MM.1S (cell line): ENCODE measurements around the gene SHISA6.

Experiments
- DNase-seq: peaks from one replicate; pipeline ENCODE4 v3.0.0-alpha.2; 2015
- H2AFZ ChIP-seq: fragments of 300-600 bp; sonication (generic); 2 replicates; pipeline ENCODE4 v1.6.0; 2016; ENCODE audit warnings: antibody characterized with exemption, low read length
- H3F3A ChIP-seq: fragments of 300-600 bp; sonication (generic); 2 replicates; pipeline ENCODE4 v1.6.1; 2016; ENCODE audit warnings: mild to moderate bottlenecking, antibody characterized with exemption, low read length, moderate library complexity, mixed read lengths; ENCODE audit not compliant: insufficient read depth
- H3K27ac ChIP-seq: fragments of 300-600 bp; sonication (generic); 2 replicates; pipeline ENCODE4 v1.5.1; 2016; ENCODE audit warnings: mild to moderate bottlenecking, low read length
- H3K27me3 ChIP-seq: fragments of 300-600 bp; sonication (generic); replicated peaks from 2 replicates; pipeline ENCODE4 v1.6.0; 2016; ENCODE audit warnings: low read length; ENCODE audit not compliant: insufficient read depth
- H3K36me3 ChIP-seq: fragments of 300-600 bp; sonication (generic); replicated peaks from 2 replicates; pipeline ENCODE4 v1.6.1; 2016; ENCODE audit warnings: mild to moderate bottlenecking, low read length, mixed read lengths; ENCODE audit not compliant: insufficient read depth
- H3K4me1 ChIP-seq: fragments of 300-600 bp; sonication (generic); 2 replicates; pipeline ENCODE4 v1.6.1; 2016; ENCODE audit warnings: low read length, mixed read lengths
- H3K4me2 ChIP-seq: fragments of 300-600 bp; sonication (generic); 2 replicates; pipeline ENCODE4 v1.6.0; 2016; ENCODE audit warnings: low read depth, low read length
- H3K4me3 ChIP-seq: fragments of 300-600 bp; sonication (generic); 2 replicates; pipeline ENCODE4 v1.5.1; 2016; ENCODE audit warnings: low read length, mixed read lengths
- H3K79me2 ChIP-seq: fragments of 300-600 bp; sonication (generic); 2 replicates; pipeline ENCODE4 v1.6.1; 2016; ENCODE audit warnings: mixed run types, low read length, mixed read lengths
- H3K9ac ChIP-seq: fragments of 300-600 bp; sonication (generic); 2 replicates; pipeline ENCODE4 v1.6.1; 2016; ENCODE audit warnings: low read length, mixed read lengths
- H3K9me2 ChIP-seq: fragments of 300-600 bp; sonication (generic); replicated peaks from 2 replicates; pipeline ENCODE4 v1.6.1; 2016; ENCODE audit warnings: mild to moderate bottlenecking, low read length, mixed read lengths; ENCODE audit not compliant: insufficient read depth
- H3K9me3 ChIP-seq: fragments of 300-600 bp; sonication (generic); replicated peaks from 2 replicates; pipeline ENCODE4 v1.6.1; 2016; ENCODE audit warnings: mild to moderate bottlenecking, low read length, mixed read lengths; ENCODE audit not compliant: insufficient read depth
- H4K20me1 ChIP-seq: fragments of 300-600 bp; sonication (generic); 2 replicates; pipeline ENCODE4 v1.6.1; 2016; ENCODE audit warnings: mild to moderate bottlenecking, low read length, moderate library complexity, mixed read lengths; ENCODE audit not compliant: insufficient read depth
- EZH2 ChIP-seq: fragments of 300-600 bp; sonication (generic); optimal IDR thresholded peaks from 2 replicates; pipeline ENCODE3; 2017; ENCODE audit warnings: low read depth, mild to moderate bottlenecking, antibody characterized with exemption, low read length, mixed read lengths
- EZH2phosphoT487 ChIP-seq: fragments of 300-600 bp; sonication (generic); IDR thresholded peaks from 2 replicates; pipeline ENCODE4 v1.6.1; 2018; ENCODE audit warnings: antibody characterized with exemption, low read length
- TF ChIP-seq, protein P1 (sequence below): fragments of 300-600 bp; sonication (generic); IDR thresholded peaks from 2 replicates; pipeline ENCODE4 v1.5.1; 2016; ENCODE audit warnings: antibody characterized with exemption, low read length, mixed read lengths

Gene SHISA6

DNA sequence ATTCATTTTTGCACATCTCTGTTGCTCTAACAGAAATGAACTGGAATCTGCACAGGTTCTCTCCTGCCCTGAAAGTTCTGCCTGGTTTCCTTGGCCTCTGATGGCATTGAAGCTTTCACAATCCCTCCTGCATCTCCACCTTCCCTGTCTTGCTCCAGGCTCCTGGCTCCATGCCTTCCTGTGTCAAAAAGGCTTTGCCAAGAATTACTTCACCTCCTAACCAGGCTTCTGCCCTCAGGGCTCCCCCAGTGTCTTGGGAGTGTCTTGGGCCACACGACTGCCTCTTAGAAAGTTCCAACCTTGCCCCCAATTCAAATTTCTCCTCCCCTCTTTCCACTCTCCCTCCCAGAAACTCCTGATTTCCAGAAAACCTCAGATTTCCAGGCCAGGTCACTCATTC lies 320.3 kb downstream of the SHISA6 start:
- TF ChIP-seq, protein P1, sequence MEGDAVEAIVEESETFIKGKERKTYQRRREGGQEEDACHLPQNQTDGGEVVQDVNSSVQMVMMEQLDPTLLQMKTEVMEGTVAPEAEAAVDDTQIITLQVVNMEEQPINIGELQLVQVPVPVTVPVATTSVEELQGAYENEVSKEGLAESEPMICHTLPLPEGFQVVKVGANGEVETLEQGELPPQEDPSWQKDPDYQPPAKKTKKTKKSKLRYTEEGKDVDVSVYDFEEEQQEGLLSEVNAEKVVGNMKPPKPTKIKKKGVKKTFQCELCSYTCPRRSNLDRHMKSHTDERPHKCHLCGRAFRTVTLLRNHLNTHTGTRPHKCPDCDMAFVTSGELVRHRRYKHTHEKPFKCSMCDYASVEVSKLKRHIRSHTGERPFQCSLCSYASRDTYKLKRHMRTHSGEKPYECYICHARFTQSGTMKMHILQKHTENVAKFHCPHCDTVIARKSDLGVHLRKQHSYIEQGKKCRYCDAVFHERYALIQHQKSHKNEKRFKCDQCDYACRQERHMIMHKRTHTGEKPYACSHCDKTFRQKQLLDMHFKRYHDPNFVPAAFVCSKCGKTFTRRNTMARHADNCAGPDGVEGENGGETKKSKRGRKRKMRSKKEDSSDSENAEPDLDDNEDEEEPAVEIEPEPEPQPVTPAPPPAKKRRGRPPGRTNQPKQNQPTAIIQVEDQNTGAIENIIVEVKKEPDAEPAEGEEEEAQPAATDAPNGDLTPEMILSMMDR = no peak
- TF ChIP-seq EZH2 (no peak), EZH2phosphoT487 (no peak)
- Histone ChIP-seq H3K79me2 (no peaks in the 10 kb centered on the region), H3K4me1 (no peaks in the 10 kb centered on the region), H3F3A (no peaks in the 10 kb centered on the region), H3K27me3 (no peaks in the 10 kb centered on the region), H2AFZ (no peak overlapping the region), H3K9ac (no peak overlapping the region), H3K36me3 (no peaks in the 10 kb centered on the region), H3K4me2 (no peak overlapping the region), H4K20me1 (no peaks in the 10 kb centered on the region), H3K4me3 (no peak overlapping the region), H3K9me3 (no peaks in the 10 kb centered on the region), H3K9me2 (no peaks in the 10 kb centered on the region), H3K27ac (no peak overlapping the region)
- DNase-seq = no peak

DNA sequence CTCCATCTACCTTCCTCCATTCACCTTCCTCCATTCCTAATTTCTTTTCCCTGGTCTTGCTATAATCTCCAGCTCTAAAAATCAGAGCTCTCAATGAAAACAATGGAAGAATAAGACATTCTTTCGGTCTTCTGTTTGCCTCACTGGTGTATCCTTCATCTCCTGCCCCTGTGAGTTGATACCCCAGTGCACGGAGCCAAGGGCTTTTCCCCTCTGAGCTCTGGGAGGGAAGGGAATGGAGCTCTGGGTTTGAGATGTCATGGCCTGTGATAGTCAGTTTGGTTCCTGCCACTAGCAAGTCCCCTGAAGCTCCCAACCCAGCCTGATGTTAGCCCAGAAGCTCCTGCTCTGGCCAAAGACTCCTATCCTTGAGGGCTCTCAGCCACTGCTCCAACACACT lies 320.7 kb downstream of the SHISA6 start:
- no peaks in the 10 kb centered on the region for H4K20me1 ChIP-seq
- H3K36me3 ChIP-seq = no peaks in the 10 kb centered on the region
- no peaks in the 10 kb centered on the region for H3K79me2 ChIP-seq
- no peaks in the 10 kb centered on the region for H3K27me3 ChIP-seq
- H3K9me2 ChIP-seq = no peaks in the 10 kb centered on the region
- TF ChIP-seq, protein P1 = no peak
- TF ChIP-seq EZH2 = no peak
- no peak for TF ChIP-seq EZH2phosphoT487
- DNase-seq = no peak
- no peak overlapping the region for H3K4me2 ChIP-seq
- no peak overlapping the region for H3K27ac ChIP-seq
- H3K9ac ChIP-seq = no peak overlapping the region
- H3K4me1 ChIP-seq = no peaks in the 10 kb centered on the region
- no peak overlapping the region for H3K4me3 ChIP-seq
- no peaks in the 10 kb centered on the region for H3F3A ChIP-seq
- no peaks in the 10 kb centered on the region for H3K9me3 ChIP-seq
- no peak overlapping the region for H2AFZ ChIP-seq

DNA sequence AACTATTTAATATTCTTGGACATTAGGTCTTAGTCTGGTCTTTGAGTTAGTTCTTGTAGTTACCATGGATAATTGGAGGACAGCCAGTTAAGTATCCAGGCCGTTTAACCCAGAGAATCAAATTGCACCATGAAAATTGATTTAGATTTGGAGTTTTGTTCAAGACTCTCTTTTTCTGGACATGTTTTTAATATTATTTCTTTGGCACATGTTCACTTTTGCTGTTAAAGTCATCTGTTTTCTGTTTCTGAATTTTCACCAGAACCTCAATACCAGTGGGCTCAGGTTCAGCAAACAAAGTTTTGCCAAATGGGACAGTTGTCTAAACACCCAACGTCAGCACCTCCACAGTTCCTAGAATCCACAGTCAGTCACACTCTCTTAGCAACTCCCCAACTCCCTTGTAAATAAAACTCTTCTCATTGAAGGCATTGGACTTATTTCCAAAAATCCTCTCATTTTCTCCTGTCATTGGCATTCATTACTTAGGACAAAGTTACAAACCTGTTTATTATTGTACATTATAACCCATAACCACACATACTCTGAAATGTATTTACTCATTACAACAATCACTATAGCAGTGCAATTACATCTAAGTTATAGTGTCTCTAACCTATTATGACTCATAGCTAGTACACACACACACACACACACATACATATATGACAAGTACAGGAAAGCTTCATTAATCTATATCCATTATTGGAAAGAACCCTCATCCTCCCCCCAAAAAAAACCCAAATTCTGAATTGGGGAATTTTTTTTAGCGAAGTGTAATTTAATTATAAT lies 323.8 kb downstream of the SHISA6 start:
- Histone ChIP-seq H3K79me2 (no peaks in the 10 kb centered on the region), H3K27ac (no peak overlapping the region), H3K9me3 (no peaks in the 10 kb centered on the region), H3K36me3 (no peaks in the 10 kb centered on the region), H3K27me3 (no peaks in the 10 kb centered on the region), H3K9ac (no peak overlapping the region), H3F3A (no peaks in the 10 kb centered on the region), H4K20me1 (no peaks in the 10 kb centered on the region), H3K9me2 (no peaks in the 10 kb centered on the region), H3K4me3 (no peak overlapping the region), H3K4me1 (no peaks in the 10 kb centered on the region), H3K4me2 (no peak overlapping the region), H2AFZ (no peak overlapping the region)
- DNase-seq = no peak
- TF ChIP-seq EZH2 (no peak), EZH2phosphoT487 (no peak)
- TF ChIP-seq, protein P1 = no peak
